ENCODE data around the gene ACTR3C.

Gene ACTR3C

GRCh38 chr7:150358988-150359621 is 35.8 kb upstream of the ACTR3C start:
- DNase-seq = no peak

GRCh38 chr7:150358433-150358832 is 35.1 kb upstream of the ACTR3C start:
- DNase-seq = no peak

GRCh38 chr7:150357771-150358427 is 34.6 kb upstream of the ACTR3C start:
- no peak for DNase-seq

- peak; percentile 42 for DNase-seq
Measured at GRCh38 chr7:150357270-150357669, 33.9 kb upstream of the ACTR3C start.

- DNase-seq = peak; percentile 33
Measured at GRCh38 chr7:150356265-150356897, 33.0 kb upstream of the ACTR3C start.

GRCh38 chr7:150355666-150356059 is 32.3 kb upstream of the ACTR3C start:
- no peak for DNase-seq

- no peak for DNase-seq
Measured at GRCh38 chr7:150351587-150352194, 28.3 kb upstream of the ACTR3C start.

GRCh38 chr7:150346922-150347321 is 23.6 kb upstream of the ACTR3C start:
- no peak for DNase-seq

GRCh38 chr7:150345012-150345411 is 21.7 kb upstream of the ACTR3C start:
- no peak for DNase-seq

- DNase-seq = no peak
Measured at GRCh38 chr7:150344299-150344698, 21.0 kb upstream of the ACTR3C start.

- DNase-seq = no peak
Measured at GRCh38 chr7:150343225-150343624, 19.9 kb upstream of the ACTR3C start.

GRCh38 chr7:150342121-150342408 is 18.7 kb upstream of the ACTR3C start:
- no peak for DNase-seq

- no peak for DNase-seq
Measured at GRCh38 chr7:150341263-150342120, 18.1 kb upstream of the ACTR3C start, which contains the start of gene RARRES2. TSS of gene RARRES2 (minus strand) at chr7:150341629. CDS start at chr7:150340609, 1,020 bp downstream.

GRCh38 chr7:150340875-150341262 is 17.5 kb upstream of the ACTR3C start:
- DNase-seq = no peak

- DNase-seq = no peak
Measured at GRCh38 chr7:150340024-150340749, 16.8 kb upstream of the ACTR3C start.

GRCh38 chr7:150339409-150339809 is 16.1 kb upstream of the ACTR3C start:
- no peak for DNase-seq

- no peak for DNase-seq
Measured at GRCh38 chr7:150338166-150338829, 15.0 kb upstream of the ACTR3C start.

- no peak for DNase-seq
Measured at GRCh38 chr7:150337659-150338081, 14.3 kb upstream of the ACTR3C start.

- DNase-seq = no peak
Measured at GRCh38 chr7:150337179-150337578, 13.8 kb upstream of the ACTR3C start.

- DNase-seq = no peak
Measured at GRCh38 chr7:150336746-150337145, 13.4 kb upstream of the ACTR3C start.

- no peak for DNase-seq
Measured at GRCh38 chr7:150335774-150336112, 12.4 kb upstream of the ACTR3C start.
